GM23338 (cell line): ENCODE data around the gene KDM5C. TPM values are rescaled to one million over a fixed set of nuclear protein-coding genes. Genes with fewer than 3 reads are reported as not detected.

ENCODE experiments used
- ATAC-seq: fragments of 200-7000 bp; cut with Tn5 transposase; 3 replicates; pipeline ENCODE4 v1.9.1; 2020
- DNase-seq: peaks from one replicate; pipeline ENCODE4 v3.0.0-alpha.2; 2015; ENCODE audit warnings: low spot score
- H2AFZ ChIP-seq: fragments of 200-600 bp; sonication (generic); 2 replicates; pipeline ENCODE4 v1.8.0; 2016; ENCODE audit warnings: antibody characterized with exemption, mild to moderate bottlenecking, moderate library complexity
- H3F3A ChIP-seq: fragments of 200-600 bp; sonication (generic); replicated peaks from 2 replicates; pipeline ENCODE4 v1.8.0; 2017; ENCODE audit warnings: antibody characterized with exemption, mixed run types, low read depth
- H3K27ac ChIP-seq: fragments of 200-600 bp; sonication (generic); 2 replicates; pipeline ENCODE4 v1.6.1; 2016; ENCODE audit warnings: low read depth
- H3K27me3 ChIP-seq: fragments of 200-600 bp; sonication (generic); 2 replicates; pipeline ENCODE4 v1.8.0; 2016; ENCODE audit warnings: mild to moderate bottlenecking, mixed run types, moderate library complexity; ENCODE audit not compliant: insufficient read depth
- H3K36me3 ChIP-seq: fragments of 200-600 bp; sonication (generic); 2 replicates; pipeline ENCODE4 v1.8.0; 2016; ENCODE audit warnings: mild to moderate bottlenecking; ENCODE audit not compliant: insufficient read depth
- H3K4me1 ChIP-seq: fragments of 200-600 bp; sonication (generic); 2 replicates; pipeline ENCODE4 v1.8.0; 2016; ENCODE audit warnings: mild to moderate bottlenecking, moderate library complexity; ENCODE audit not compliant: insufficient read depth
- H3K4me2 ChIP-seq: fragments of 200-600 bp; sonication (generic); 2 replicates; pipeline ENCODE4 v1.7.1; 2017; ENCODE audit warnings: mixed run types
- H3K4me3 ChIP-seq: fragments of 200-600 bp; sonication (generic); 2 replicates; pipeline ENCODE4 v1.6.1; 2016; ENCODE audit warnings: mixed run types
- H3K79me2 ChIP-seq: fragments of 200-600 bp; sonication (generic); replicated peaks from 2 replicates; pipeline ENCODE4 v1.8.0; 2017; ENCODE audit warnings: mild to moderate bottlenecking; ENCODE audit not compliant: insufficient read depth
- H3K9me2 ChIP-seq: fragments of 200-600 bp; sonication (generic); 2 replicates; pipeline ENCODE4 v1.8.0; 2017; ENCODE audit not compliant: insufficient read depth
- H4K20me1 ChIP-seq: fragments of 200-600 bp; sonication (generic); replicated peaks from 2 replicates; pipeline ENCODE4 v1.8.0; 2017; ENCODE audit warnings: mild to moderate bottlenecking; ENCODE audit not compliant: insufficient read depth
- H3K27ac Mint-ChIP-seq: 2 replicates; pipeline ENCODE4 v1.8.0; 2020; ENCODE audit warnings: inconsistent platforms, mild to moderate bottlenecking, moderate library complexity, mixed read lengths
- H3K27me3 Mint-ChIP-seq: 3 replicates; pipeline ENCODE4 v1.8.0; 2022; ENCODE audit warnings: low read depth, mild to moderate bottlenecking, moderate library complexity, mixed read lengths, inconsistent platforms; ENCODE audit not compliant: insufficient read depth, poor library complexity
- H3K36me3 Mint-ChIP-seq: 3 replicates; pipeline ENCODE4 v1.8.0; 2021; ENCODE audit warnings: low read depth, mild to moderate bottlenecking, inconsistent platforms, moderate library complexity, mixed read lengths
- H3K4me1 Mint-ChIP-seq: 3 replicates; pipeline ENCODE4 v1.8.0; 2020; ENCODE audit warnings: mild to moderate bottlenecking, inconsistent platforms, mixed read lengths
- H3K4me3 Mint-ChIP-seq: 3 replicates; pipeline ENCODE4 v1.8.0; 2021; ENCODE audit warnings: moderate library complexity, mild to moderate bottlenecking, inconsistent platforms, mixed read lengths
- H3K9me3 Mint-ChIP-seq: 3 replicates; pipeline ENCODE4 v1.8.0; 2020; ENCODE audit warnings: moderate library complexity, mild to moderate bottlenecking, inconsistent platforms, mixed read lengths
- CREB1 ChIP-seq: fragments of 250-450 bp; sonication (Bioruptor Pico); IDR thresholded peaks from 2 replicates; pipeline ENCODE4 v1.5.0; 2020; ENCODE audit warnings: low read depth, mild to moderate bottlenecking, moderate library complexity
- CTCF ChIP-seq, 2 experiments: fragments of 200-600 bp in 1 of 2; sonication (generic) in 1 of 2; conservative IDR thresholded peaks; 2 replicates each; pipeline versions ENCODE4 v1.5.1 to v1.6.1; 2016 to 2017; ENCODE audit warnings: antibody characterized with exemption in 2 of 2, low read depth in 2 of 2, mild to moderate bottlenecking in 2 of 2, moderate library complexity in 1 of 2
- EZH2 ChIP-seq: fragments of 200-600 bp; sonication (generic); IDR thresholded peaks from one replicate; pipeline ENCODE4 v1.8.0; 2017; ENCODE audit warnings: antibody characterized with exemption, mild to moderate bottlenecking, low read depth; ENCODE audit not compliant: unreplicated experiment
- JUNB ChIP-seq: IDR thresholded peaks from one replicate; pipeline ENCODE4 v1.6.1; 2016; ENCODE audit warnings: antibody characterized with exemption; ENCODE audit not compliant: unreplicated experiment
- NANOG ChIP-seq: IDR thresholded peaks from 2 replicates; pipeline ENCODE4 v1.6.1; 2016; ENCODE audit warnings: antibody characterized with exemption, borderline replicate concordance
- POLR2AphosphoS5 ChIP-seq: IDR thresholded peaks from 2 replicates; pipeline ENCODE4 v1.6.1; 2016; ENCODE audit warnings: antibody characterized with exemption, low read depth
- ZNF114 ChIP-seq: fragments of 250-450 bp; sonication (Bioruptor Pico); IDR thresholded peaks from 2 replicates; pipeline ENCODE4 v1.5.0; 2020; ENCODE audit warnings: mild to moderate bottlenecking, moderate library complexity
- ZNF331 ChIP-seq: fragments of 250-450 bp; sonication (Bioruptor Pico); IDR thresholded peaks from 2 replicates; pipeline ENCODE4 v1.5.0; 2020; ENCODE audit warnings: low read depth, mild to moderate bottlenecking, moderate library complexity
- ZNF462 ChIP-seq: fragments of 250-450 bp; sonication (Bioruptor Pico); IDR thresholded peaks from 2 replicates; pipeline ENCODE4 v1.5.0; 2020; ENCODE audit warnings: mild to moderate bottlenecking, moderate library complexity
- polyA plus RNA-seq: library from polyadenylated mRNA; unstranded; fragments of >200 nt; fragmentation: Nextera tagmentation; extraction: Ambion mirVana; gene quantifications from 2 replicates; pipeline ENCODE4 v1.2.1, GENCODE V29; 2016
- total RNA-seq: library from RNA; depleted of rRNA; stranded (reverse); fragments of >200 nt; shearing (Covaris generic); gene quantifications from 2 replicates; pipeline ENCODE4 v1.2.3, GENCODE V29; 2014

KDM5C gene
- total and polyA plus RNA-seq, 2 experiments from 2014 or later, result 20.3 to 173 TPM

GRCh38 chrX:53235566-53235965, 10.6 kb upstream of the KDM5C start (continued):
- no peak for TF ChIP-seq ZNF462 (CRISPR knock-in tag)

- H3K4me1 Mint-ChIP-seq, result peaks cover 6% of the 10 kb centered on the region; the same call in 2 of the 3 replicates
- no peak overlapping the region for H3K4me2 ChIP-seq
- H3K27me3 ChIP-seq, result no peaks in the 10 kb centered on the region
- peaks cover 6% of the 10 kb centered on the region for H3K27me3 Mint-ChIP-seq
- ATAC-seq, result no peak
- H3K4me3 ChIP-seq, result no peak overlapping the region
- H2AFZ ChIP-seq, result no peak overlapping the region
- no peak overlapping the region for H3K27ac ChIP-seq
- H3K9me2 ChIP-seq, result no peaks in the 10 kb centered on the region
- no peaks in the 10 kb centered on the region for H3K9me3 Mint-ChIP-seq
- DNase-seq, result no peak
- no peaks in the 10 kb centered on the region for H3F3A ChIP-seq
- H3K36me3 ChIP-seq, result no peaks in the 10 kb centered on the region; the same call in 1 of the 2 replicates
- no peak overlapping the region for H3K4me3 Mint-ChIP-seq
- no peak for TF ChIP-seq NANOG
- no peak for TF ChIP-seq ZNF114 (CRISPR knock-in tag)
- no peak for TF ChIP-seq CREB1 (CRISPR knock-in tag)
- no peak for TF ChIP-seq ZNF331 (CRISPR knock-in tag)
- no peak for TF ChIP-seq ZNF462 (CRISPR knock-in tag)
- no peak for TF ChIP-seq EZH2
- TF ChIP-seq JUNB, result no peak
- no peak for TF ChIP-seq CTCF (conservative IDR thresholded peaks at IDR 0.05; ENCODE audit: low read depth in 2 of 2)
- TF ChIP-seq POLR2AphosphoS5, result no peak
- no peaks in the 10 kb centered on the region for H3K4me1 ChIP-seq
- H3K27ac Mint-ChIP-seq, result no peak overlapping the region
- no peaks in the 10 kb centered on the region for H3K79me2 ChIP-seq
- H4K20me1 ChIP-seq, result no peaks in the 10 kb centered on the region
- H3K36me3 Mint-ChIP-seq, result peaks cover 15% of the 10 kb centered on the region
Observed at GRCh38 chrX:53234484-53234883, 9.5 kb upstream of the KDM5C start.
